ENCODE data around the gene NANOS3. TPM values are rescaled to one million over a fixed set of nuclear protein-coding genes. Genes with fewer than 3 reads are reported as not detected.
A peak's percentile ranks its signal among the peaks of the same experiment; 100 is the strongest.

NANOS3 gene
- total and polyA plus RNA-seq, 9 of the 15 experiments (the other 6 are each of a cell fraction or from before 2014, with no cell fraction given) = not detected

- in situ Hi-C loops (cut with MboI) = no loop called here
- peaks cover 66% of the 10 kb centered on the region for H3K36me3 ChIP-seq (ENCODE audit: control insufficient read depth, insufficient read depth, low read length)
- DNase-seq (ENCODE audit: extremely low read depth in 1 of 4, low spot score in 3 of 4) (no peak), ATAC-seq (no peak), FAIRE-seq (no peak)
- H3K4me2 ChIP-seq (ENCODE audit: insufficient read depth, low read length) = no peak overlapping the region
- H3K9ac ChIP-seq (ENCODE audit: insufficient read depth in 1 of 2, low read depth in 2 of 2, low read length in 2 of 2) = no peak overlapping the region
- ChIA-PET CTCF (ENCODE audit: low intra/inter-chr PET ratio) (no interaction called here), POLR2A (interaction anchor here (1.0 to 1.9 kb wide), 2 partner anchors 10 to 86 kb away, joined by 3 to 13 read pairs; no protein-coding TSS in a partner anchor)
- no peak overlapping the region for H2AFZ ChIP-seq (ENCODE audit: low read depth, low read length)
- peaks cover 0 to 13% of the 10 kb centered on the region in 2 experiments; a peak in 1 of 5 replicates for H3K4me1 ChIP-seq (replicated peaks in 1 of 2; ENCODE audit: control insufficient read depth in 2 of 2, insufficient read depth in 2 of 2, low read length in 2 of 2)
- H3K4me3 ChIP-seq = no peak overlapping the region
- intact Hi-C loops (cut with micrococcal nuclease) = no loop called here
- 94% methylated on average over 11 of the region's 11 CpGs for WGBS (ENCODE audit: insufficient coverage, low coverage, missing lambda C conversion rate)
- H3K79me2 ChIP-seq (ENCODE audit: control insufficient read depth, insufficient read depth, low read length) = no peaks in the 10 kb centered on the region
- H4K20me1 ChIP-seq (replicated peaks; ENCODE audit: control insufficient read depth, insufficient read depth, low read length) = no peaks in the 10 kb centered on the region
- no peak overlapping the region for H3K27ac ChIP-seq (ENCODE audit: extremely low read depth, low read depth, low read length)
- no TSS peak for BruUV-seq (replicated peaks)
- H3K27me3 ChIP-seq (ENCODE audit: control insufficient read depth in 2 of 2, insufficient read depth in 2 of 2, low read length in 2 of 2) = no peaks in the 10 kb centered on the region; a peak in 1 of 5 replicates
- H3K9me1 ChIP-seq (ENCODE audit: control insufficient read depth, insufficient read depth, low read length) = peaks cover 3% of the 10 kb centered on the region
- peaks cover 6% of the 10 kb centered on the region for H3K9me3 ChIP-seq (replicated peaks; ENCODE audit: control insufficient read depth, insufficient read depth, low read depth, low read length)
- no peak for TF ChIP-seq DMBX1 (CRISPR knock-in tag; IDR thresholded peaks at IDR 0.05; ENCODE audit: borderline replicate concordance)
- no peak for TF ChIP-seq RFX5 (IDR thresholded peaks at IDR 0.05; ENCODE audit: low read depth, low read length)
- peak; percentile 48 for TF ChIP-seq POLR2G (IDR thresholded peaks at IDR 0.05; ENCODE audit: low read depth, low read length)
- 0 out of 2 replicates have a peak, but pooled peaks have one; percentile 23 for TF ChIP-seq RBFOX2 (IDR thresholded peaks at IDR 0.05; ENCODE audit: low read depth, low read length)
Observed at GRCh38 chr19:13920524-13920923, 43.6 kb downstream of the NANOS3 start.
